ENCODE results near the gene EFCAB6.

EFCAB6 gene

GRCh38 chr22:43811777-43812148 is 342 bp downstream of the EFCAB6 start:
- no peak for DNase-seq

GRCh38 chr22:43802897-43803495 is 9.1 kb downstream of the EFCAB6 start:
- no peak for DNase-seq

- no peak for DNase-seq
Observed at GRCh38 chr22:43800970-43801369, 11.1 kb downstream of the EFCAB6 start.

- DNase-seq, result no peak
Observed at GRCh38 chr22:43798492-43798891, 13.6 kb downstream of the EFCAB6 start.

GRCh38 chr22:43796567-43796966 is 15.5 kb downstream of the EFCAB6 start:
- DNase-seq, result no peak

GRCh38 chr22:43795320-43795719 is 16.8 kb downstream of the EFCAB6 start:
- DNase-seq, result no peak

- DNase-seq, result no peak
Observed at GRCh38 chr22:43792905-43793304, 19.2 kb downstream of the EFCAB6 start.

- no peak for DNase-seq
Observed at GRCh38 chr22:43789452-43789851, 22.7 kb downstream of the EFCAB6 start.

GRCh38 chr22:43783777-43784176 is 28.3 kb downstream of the EFCAB6 start:
- no peak for DNase-seq

GRCh38 chr22:43782448-43782847 is 29.7 kb downstream of the EFCAB6 start:
- no peak for DNase-seq

- DNase-seq, result no peak
Observed at GRCh38 chr22:43777286-43777685, 34.8 kb downstream of the EFCAB6 start.

- DNase-seq, result no peak
Observed at GRCh38 chr22:43776081-43776670, 35.9 kb downstream of the EFCAB6 start.

- no peak for DNase-seq
Observed at GRCh38 chr22:43774318-43774915, 37.7 kb downstream of the EFCAB6 start.

- DNase-seq, result no peak
Observed at GRCh38 chr22:43772831-43773230, 39.3 kb downstream of the EFCAB6 start.

- DNase-seq, result no peak
Observed at GRCh38 chr22:43755452-43755851, 56.7 kb downstream of the EFCAB6 start.

- no peak for DNase-seq
Observed at GRCh38 chr22:43755011-43755410, 57.1 kb downstream of the EFCAB6 start.

GRCh38 chr22:43754176-43754575 is 57.9 kb downstream of the EFCAB6 start:
- DNase-seq, result no peak

GRCh38 chr22:43753688-43754087 is 58.4 kb downstream of the EFCAB6 start:
- DNase-seq, result no peak

- DNase-seq, result no peak
Observed at GRCh38 chr22:43750751-43751150, 61.4 kb downstream of the EFCAB6 start.

GRCh38 chr22:43749473-43749872 is 62.6 kb downstream of the EFCAB6 start:
- DNase-seq, result no peak

GRCh38 chr22:43747877-43748276 is 64.2 kb downstream of the EFCAB6 start:
- DNase-seq, result no peak

GRCh38 chr22:43747058-43747457 is 65.0 kb downstream of the EFCAB6 start:
- DNase-seq, result no peak

GRCh38 chr22:43745783-43746356 is 66.2 kb downstream of the EFCAB6 start:
- no peak for DNase-seq

- no peak for DNase-seq
Observed at GRCh38 chr22:43745411-43745770, 66.7 kb downstream of the EFCAB6 start.

Measured in SIG-M5 (cell line).